PC-9 (cell line): Measurements from ENCODE around the gene CLINT1. TPM values are rescaled to one million over a fixed set of nuclear protein-coding genes. Genes with fewer than 3 reads are reported as not detected.

ENCODE experiments used
- BruUV-seq: library from RNA; stranded (reverse); fragments of 400-500 nt; replicated peaks from 2 replicates; lab custom pipeline; 2021; lab: Mats Ljungman, UMichigan
- CTCF ChIA-PET: fragments of 300-600 bp; sonication (Branson Sonifier 250); formaldehyde crosslinking; loops from one replicate; lab custom pipeline; 2022; ENCODE audit warnings: antibody characterized with exemption; lab: Charles Lee
- POLR2A ChIA-PET: fragments of 300-600 bp; sonication (Branson Sonifier 250); formaldehyde crosslinking; loops from one replicate; lab custom pipeline; 2022; ENCODE audit warnings: antibody characterized with exemption; ENCODE audit not compliant: unreplicated experiment; lab: Charles Lee
- DNase-seq, 2 experiments: peaks; one replicate each; pipeline versions ENCODE4 v3.0.0 to v3.0.0-alpha.2; 2015 to 2022; ENCODE audit warnings: mixed read lengths in 1 of 2
- H2AFZ ChIP-seq: fragments of 200-600 bp; sonication (generic); 2 replicates; pipeline ENCODE4 v1.8.1; 2017; ENCODE audit warnings: antibody characterized with exemption
- H3F3A ChIP-seq: fragments of 200-600 bp; sonication (generic); 2 replicates; pipeline ENCODE4 v1.8.1; 2017; ENCODE audit warnings: antibody characterized with exemption, mild to moderate bottlenecking, low read depth; ENCODE audit not compliant: insufficient read depth
- H3K27ac ChIP-seq: fragments of 200-600 bp; sonication (generic); 2 replicates; pipeline ENCODE4 v1.6.1; 2016; ENCODE audit warnings: mixed run types
- H3K27me3 ChIP-seq: fragments of 200-600 bp; sonication (generic); 2 replicates; pipeline ENCODE4 v1.6.1; 2016; ENCODE audit warnings: low read depth, mixed run types; ENCODE audit not compliant: insufficient read depth
- H3K36me3 ChIP-seq: fragments of 200-600 bp; sonication (generic); 2 replicates; pipeline ENCODE4 v1.6.1; 2016; ENCODE audit warnings: low read depth, mixed run types
- H3K4me1 ChIP-seq: fragments of 200-600 bp; sonication (generic); replicated peaks from 2 replicates; pipeline ENCODE4 v1.6.1; 2016; ENCODE audit warnings: mixed run types; ENCODE audit not compliant: insufficient read depth
- H3K4me2 ChIP-seq: fragments of 200-600 bp; sonication (generic); 2 replicates; pipeline ENCODE4 v1.6.1; 2017; ENCODE audit warnings: mixed run types
- H3K4me3 ChIP-seq: fragments of 200-600 bp; sonication (generic); 2 replicates; pipeline ENCODE4 v1.6.1; 2016; ENCODE audit warnings: mixed run types
- H3K79me2 ChIP-seq: fragments of 200-600 bp; sonication (generic); 2 replicates; pipeline ENCODE4 v1.6.1; 2017; ENCODE audit warnings: low read depth, mixed run types
- H3K9me2 ChIP-seq: fragments of 200-600 bp; sonication (generic); 2 replicates; pipeline ENCODE4 v1.8.1; 2017; ENCODE audit warnings: mild to moderate bottlenecking; ENCODE audit not compliant: insufficient read depth
- H3K9me3 ChIP-seq: fragments of 200-600 bp; sonication (generic); 2 replicates; pipeline ENCODE4 v1.8.1; 2016; ENCODE audit warnings: low read depth; ENCODE audit not compliant: insufficient read depth
- H4K20me1 ChIP-seq: fragments of 200-600 bp; sonication (generic); 2 replicates; pipeline ENCODE4 v1.8.1; 2017; ENCODE audit not compliant: insufficient read depth
- CTCF ChIP-seq: fragments of 200-600 bp; sonication (generic); conservative IDR thresholded peaks from 2 replicates; pipeline ENCODE4 v1.6.1; 2017; ENCODE audit warnings: mixed run types, antibody characterized with exemption, mild to moderate bottlenecking, moderate library complexity
- EZH2 ChIP-seq: fragments of 200-600 bp; sonication (generic); IDR thresholded peaks from 2 replicates; pipeline ENCODE4 v1.8.0; 2017; ENCODE audit warnings: antibody characterized with exemption, low read depth
- intact Hi-C: fragments of 100-400 bp; cut with micrococcal nuclease; formaldehyde crosslinking; loops from one replicate; pipeline ENCODE4 v1.10.0; 2022; ENCODE audit not compliant: unreplicated experiment
- total RNA-seq: library from RNA; stranded (reverse); gene quantifications from 2 replicates; pipeline ENCODE4 v1.2.3, GENCODE V29; 2021

The CLINT1 gene
- total RNA-seq, 1 experiment from 2014 or later, result 95.8 TPM

GRCh38 chr5:157864067-157864466 is 5.1 kb upstream of the CLINT1 start:
- Histone ChIP-seq H2AFZ (no peak overlapping the region), H3K27me3 (no peaks in the 10 kb centered on the region), H3K4me3 (no peak overlapping the region), H3K4me2 (no peak overlapping the region), H3K9me3 (no peaks in the 10 kb centered on the region), H3K27ac (no peak overlapping the region), H3K4me1 (peaks cover 5% of the 10 kb centered on the region; the same call in 1 of the 2 replicates), H3K79me2 (no peaks in the 10 kb centered on the region), H3F3A (no peaks in the 10 kb centered on the region), H3K36me3 (no peaks in the 10 kb centered on the region), H3K9me2 (peaks cover 3% of the 10 kb centered on the region; the same call in 1 of the 2 replicates), H4K20me1 (no peaks in the 10 kb centered on the region)
- POLR2A ChIA-PET, result no interaction called here
- intact Hi-C loops, result no loop called here
- no peak for DNase-seq
- TF ChIP-seq CTCF, result no peak
- TF ChIP-seq EZH2, result no peak
- BruUV-seq, result no TSS peak
- CTCF ChIA-PET, result no interaction called here

GRCh38 chr5:157862183-157862851 is 3.4 kb upstream of the CLINT1 start:
- no peaks in the 10 kb centered on the region for H3F3A ChIP-seq
- POLR2A ChIA-PET, result no interaction called here

More at GRCh38 chr5:157862183-157862851, 3.4 kb upstream of the CLINT1 start:
- no TSS peak for BruUV-seq
- Histone ChIP-seq H4K20me1 (peaks cover 11% of the 10 kb centered on the region), H3K36me3 (no peaks in the 10 kb centered on the region), H3K79me2 (peaks cover 16% of the 10 kb centered on the region), H2AFZ (no peak overlapping the region), H3K27me3 (no peaks in the 10 kb centered on the region), H3K4me3 (no peak overlapping the region), H3K4me2 (no peak overlapping the region), H3K4me1 (peaks cover 9% of the 10 kb centered on the region), H3K9me2 (peaks cover 3% of the 10 kb centered on the region; the same call in 1 of the 2 replicates), H3K27ac (no peak overlapping the region), H3K9me3 (no peaks in the 10 kb centered on the region)
- TF ChIP-seq EZH2, result no peak
- TF ChIP-seq CTCF, result no peak
- intact Hi-C loops, result no loop called here
- CTCF ChIA-PET, result no interaction called here
- no peak for DNase-seq
